ENCODE data around the gene PINLYP. TPM values are rescaled to one million over a fixed set of nuclear protein-coding genes. Genes with fewer than 3 reads are reported as not detected.
"Not testable (repeated sequence)": the region's sequence is repeated elsewhere in the genome, so short reads cannot be mapped to it uniquely, and the experiment has no call there.

PINLYP gene
- total RNA-seq, 4 donors from 2014 or later: 3.3 to 6.2 (median 4.9) TPM

GRCh38 chr19:43581467-43581866 lies 5.9 kb downstream of the PINLYP start:
- no peaks in the 10 kb centered on the region for H3K27me3 ChIP-seq
- H3K4me3 ChIP-seq: peak overlapping the region; percentile 53 to 63 (median 54)
- peaks cover 0 to 30% (median 26%) of the 10 kb centered on the region in 4 donors for H3K4me1 ChIP-seq
- TF ChIP-seq EP300 (IDR thresholded peaks at IDR 0.05) (no peak), POLR2A (IDR thresholded peaks at IDR 0.05; ENCODE audit: low read depth) (no peak), POLR2AphosphoS5 (IDR thresholded peaks at IDR 0.05) (no peak), CTCF (IDR thresholded peaks at IDR 0.05) (no peak)
- H3K27ac ChIP-seq (replicated peaks in 1 of 4): peak overlapping the region; percentile 75 to 78 (median 75)
- peaks cover 0 to 17% (median 3%) of the 10 kb centered on the region in 4 donors for H3K36me3 ChIP-seq
- whole genome bisulfite sequencing: 55% methylated on average over 7 of the region's 7 CpGs
- H3K9me3 ChIP-seq: no peaks in the 10 kb centered on the region
- no peak for DNase-seq (ENCODE audit: extremely low spot score)
- intact Hi-C loops (cut with DNase I): no loop called here

DNA sequence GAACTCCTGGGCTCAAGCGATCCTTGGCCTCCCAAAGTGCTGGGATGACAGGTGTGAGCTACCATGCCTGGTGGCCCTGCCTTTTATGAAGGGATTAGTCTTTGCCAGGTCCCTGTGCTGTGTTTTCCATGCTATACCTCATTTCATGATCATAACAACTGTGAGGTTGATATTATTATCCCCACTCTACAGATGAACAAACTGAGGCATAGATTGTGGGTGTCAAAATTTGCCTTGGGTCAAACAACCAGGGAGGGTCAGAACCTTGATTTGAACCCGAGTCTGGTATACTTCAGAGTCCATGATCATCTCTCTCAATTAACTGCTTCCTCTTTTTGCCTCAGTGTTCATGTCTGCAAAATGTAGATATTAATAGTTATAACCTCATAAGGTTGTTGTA lies 6.9 kb downstream of the PINLYP start:
- DNase-seq (ENCODE audit: extremely low spot score): no peak
- no peak overlapping the region for H3K27ac ChIP-seq (replicated peaks in 1 of 4)
- H3K4me3 ChIP-seq: no peak overlapping the region
- TF ChIP-seq CTCF (IDR thresholded peaks at IDR 0.05) (no peak), POLR2A (IDR thresholded peaks at IDR 0.05; ENCODE audit: low read depth) (no peak), EP300 (IDR thresholded peaks at IDR 0.05) (no peak), POLR2AphosphoS5 (IDR thresholded peaks at IDR 0.05) (no peak)
- 100% methylated on average over 2 of the region's 2 CpGs for WGBS
- H3K36me3 ChIP-seq: peaks cover 0 to 25% (median 5%) of the 10 kb centered on the region in 4 donors
- peaks cover 0 to 30% (median 26%) of the 10 kb centered on the region in 4 donors for H3K4me1 ChIP-seq
- intact Hi-C loops (cut with DNase I): no loop called here
- H3K9me3 ChIP-seq: no peaks in the 10 kb centered on the region
- H3K27me3 ChIP-seq: no peaks in the 10 kb centered on the region

DNA sequence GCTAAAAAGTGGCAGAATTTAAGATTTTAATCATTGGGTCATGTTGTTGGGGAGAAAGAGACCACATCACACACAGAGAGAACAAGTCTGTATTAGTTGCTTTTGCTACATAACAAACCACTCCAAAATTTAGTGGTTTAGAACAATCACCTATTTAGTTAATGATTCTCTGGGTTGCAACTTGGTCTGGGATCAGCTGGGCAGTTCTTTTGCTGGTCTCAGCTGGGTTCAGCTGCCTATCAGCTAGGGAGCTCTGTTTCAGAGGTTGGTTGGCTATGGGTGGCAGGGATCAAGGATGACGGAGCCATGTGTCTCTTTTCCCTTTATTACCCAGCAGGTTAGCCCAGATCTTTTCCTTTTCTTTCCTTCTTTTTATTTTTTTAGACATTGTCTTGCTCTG lies 8.9 kb downstream of the PINLYP start:
- intact Hi-C loops (cut with DNase I): no loop called here
- Histone ChIP-seq H3K27ac (replicated peaks in 1 of 4) (no peak overlapping the region), H3K4me3 (no peak overlapping the region), H3K27me3 (no peaks in the 10 kb centered on the region), H3K36me3 (peaks cover 0 to 37% (median 7%) of the 10 kb centered on the region in 4 donors), H3K9me3 (no peaks in the 10 kb centered on the region), H3K4me1 (peaks cover 0 to 30% (median 26%) of the 10 kb centered on the region in 4 donors)
- DNase-seq (ENCODE audit: extremely low spot score): no peak
- WGBS: 88% methylated on average over 1 of the region's 1 CpG
- no peak for TF ChIP-seq EP300 (IDR thresholded peaks at IDR 0.05)
- no peak for TF ChIP-seq CTCF (IDR thresholded peaks at IDR 0.05)
- TF ChIP-seq POLR2A (IDR thresholded peaks at IDR 0.05; ENCODE audit: low read depth): no peak
- no peak for TF ChIP-seq POLR2AphosphoS5 (IDR thresholded peaks at IDR 0.05)

GRCh38 chr19:43586346-43586745 lies 10.7 kb downstream of the PINLYP start:
- Histone ChIP-seq H3K36me3 (peaks cover 3 to 56% (median 25%) of the 10 kb centered on the region in 4 donors), H3K27ac (replicated peaks in 1 of 4) (no peak overlapping the region), H3K27me3 (no peaks in the 10 kb centered on the region), H3K9me3 (no peaks in the 10 kb centered on the region), H3K4me1 (peaks cover 0 to 12% (median 9%) of the 10 kb centered on the region in 4 donors), H3K4me3 (no peak overlapping the region)
- no peak for DNase-seq (ENCODE audit: extremely low spot score)
- 92% methylated on average over 2 of the region's 2 CpGs for WGBS
- intact Hi-C loops (cut with DNase I): no loop called here
- TF ChIP-seq CTCF (IDR thresholded peaks at IDR 0.05): no peak
- no peak for TF ChIP-seq POLR2A (IDR thresholded peaks at IDR 0.05; ENCODE audit: low read depth)
- no peak for TF ChIP-seq EP300 (IDR thresholded peaks at IDR 0.05)
- TF ChIP-seq POLR2AphosphoS5 (IDR thresholded peaks at IDR 0.05): no peak

- H3K4me3 ChIP-seq; DNase-seq (ENCODE audit: extremely low spot score); intact Hi-C loops (cut with DNase I); H3K27ac ChIP-seq (replicated peaks in 1 of 4); H3K27me3 ChIP-seq; H3K4me1 ChIP-seq; H3K9me3 ChIP-seq: not testable (repeated sequence)
- WGBS: 93% methylated on average over 3 of the region's 3 CpGs
- H3K36me3 ChIP-seq: peaks cover 10 to 62% (median 31%) of the 10 kb centered on the region in 4 donors
These were observed 11.4 kb downstream of the PINLYP start for GRCh38 chr19:43587029-43587428.

Measured in esophagus muscularis mucosa (tissue), 4 donors.